ENCODE data around the gene ZNF236.
A peak's percentile ranks its signal among the peaks of the same experiment; 100 is the strongest.

The ZNF236 gene

DNA sequence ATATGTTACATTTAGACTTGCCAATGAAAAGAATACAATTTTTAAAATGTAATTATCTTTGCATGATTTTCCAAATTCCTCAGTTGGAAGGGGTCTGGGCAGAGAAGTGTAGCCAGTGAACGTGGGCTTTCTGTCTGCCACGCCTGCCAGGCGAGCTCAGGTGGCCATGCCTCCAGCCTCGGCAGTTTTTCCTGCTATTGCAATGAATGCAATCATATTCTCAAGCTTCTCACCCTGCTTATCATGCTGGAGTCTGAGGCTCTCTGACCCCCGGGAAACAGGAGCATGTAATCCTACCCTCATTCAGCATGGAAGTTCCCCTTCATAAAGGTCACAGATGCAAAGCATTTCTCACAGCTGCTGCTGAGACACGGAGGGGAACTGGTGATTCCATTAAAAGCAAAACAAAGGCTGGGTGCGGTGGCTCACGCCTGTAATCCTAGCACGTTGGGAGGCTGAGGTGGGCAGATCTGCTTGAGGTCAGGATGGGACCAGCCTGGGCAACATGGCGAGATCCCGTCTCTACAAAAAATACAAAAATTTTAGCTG, 155.4 kb downstream of the ZNF236 start:
- FAIRE-seq (no peak), DNase-seq (ENCODE audit: insufficient read length, low spot score) (no peak)
- TF ChIP-seq POLR2A (IDR thresholded peaks at IDR 0.05; ENCODE audit: low read depth, low read length): no peak

DNA sequence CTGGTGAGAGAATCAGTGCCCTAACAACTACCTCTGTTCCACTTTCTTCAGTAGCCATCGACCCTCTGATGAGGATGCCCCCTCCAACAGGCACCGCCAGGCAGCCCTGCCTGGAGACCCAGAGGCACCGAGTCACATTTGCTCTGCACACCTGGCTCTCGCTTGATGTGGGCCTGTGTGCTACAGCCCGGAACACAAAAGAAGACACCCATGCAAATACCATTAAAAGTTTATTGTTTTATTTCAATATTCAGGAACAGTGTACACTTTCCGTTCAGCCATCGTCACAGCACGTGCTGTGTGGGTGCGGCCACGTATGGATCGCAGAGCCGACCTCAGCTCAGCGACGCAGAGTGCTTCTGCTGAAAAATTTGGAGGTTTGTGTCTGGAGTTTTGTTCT, 156.3 kb downstream of the ZNF236 start:
- TF ChIP-seq POLR2A (IDR thresholded peaks at IDR 0.05; ENCODE audit: low read depth, low read length): no peak
- no peak for DNase-seq (ENCODE audit: insufficient read length, low spot score)
- no peak for FAIRE-seq

DNA sequence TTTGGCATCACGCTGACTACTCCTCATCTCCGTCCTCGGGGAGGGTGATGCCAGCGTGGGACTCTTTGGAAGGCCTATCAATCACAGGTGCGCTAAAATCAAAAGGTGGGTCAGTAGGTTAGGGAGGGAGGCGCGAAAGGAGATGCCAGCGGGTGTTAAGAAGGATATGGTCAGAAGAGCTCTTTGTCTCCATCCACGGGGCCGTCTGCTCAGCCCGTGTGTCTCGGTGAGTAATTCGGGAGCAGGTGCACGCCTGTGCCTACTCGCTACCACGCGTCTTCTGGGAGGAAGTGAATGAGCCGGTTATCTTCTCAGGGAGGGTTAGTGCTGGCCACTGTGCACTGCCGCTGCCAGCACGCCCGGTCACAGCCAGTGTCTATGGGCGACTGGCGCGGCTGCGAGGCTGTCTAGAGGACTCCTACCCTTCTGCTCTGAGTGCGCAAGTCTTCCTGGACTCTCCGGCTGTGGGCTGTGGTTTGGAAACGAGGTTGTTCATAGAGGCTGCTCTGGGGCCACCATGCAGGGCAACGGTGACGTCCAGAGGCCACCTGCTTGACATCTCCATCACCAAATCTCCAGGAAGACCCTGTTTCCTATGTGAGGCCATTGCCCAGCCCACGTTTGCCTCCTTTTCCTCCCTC, 156.9 kb downstream of the ZNF236 start:
- TF ChIP-seq POLR2A (IDR thresholded peaks at IDR 0.05; ENCODE audit: low read depth, low read length): no peak
- DNase-seq (ENCODE audit: insufficient read length, low spot score): no peak

DNA sequence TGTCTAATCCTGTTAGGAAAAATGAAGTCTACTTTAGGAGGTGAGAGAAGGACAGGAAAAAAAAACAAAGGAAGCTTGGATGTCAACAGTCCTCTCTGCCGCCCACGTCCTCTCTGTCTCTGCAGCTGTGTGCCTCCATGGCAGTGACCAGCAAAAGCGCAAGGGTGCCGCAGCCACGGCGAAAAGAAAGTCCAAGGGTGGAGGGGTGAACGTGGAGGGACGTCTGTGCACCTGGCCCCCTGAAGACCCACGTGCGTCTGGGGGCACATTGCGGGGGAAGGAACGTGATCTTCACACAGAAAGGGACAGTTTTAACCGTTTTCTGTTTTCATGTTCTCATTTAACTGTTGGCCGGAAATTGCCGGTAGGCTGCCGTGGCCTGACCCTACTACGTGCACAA, 157.5 kb downstream of the ZNF236 start:
- no peak for FAIRE-seq

More for the DNA sequence above, 156.9 kb downstream of the ZNF236 start:
- no peak for FAIRE-seq

DNA sequence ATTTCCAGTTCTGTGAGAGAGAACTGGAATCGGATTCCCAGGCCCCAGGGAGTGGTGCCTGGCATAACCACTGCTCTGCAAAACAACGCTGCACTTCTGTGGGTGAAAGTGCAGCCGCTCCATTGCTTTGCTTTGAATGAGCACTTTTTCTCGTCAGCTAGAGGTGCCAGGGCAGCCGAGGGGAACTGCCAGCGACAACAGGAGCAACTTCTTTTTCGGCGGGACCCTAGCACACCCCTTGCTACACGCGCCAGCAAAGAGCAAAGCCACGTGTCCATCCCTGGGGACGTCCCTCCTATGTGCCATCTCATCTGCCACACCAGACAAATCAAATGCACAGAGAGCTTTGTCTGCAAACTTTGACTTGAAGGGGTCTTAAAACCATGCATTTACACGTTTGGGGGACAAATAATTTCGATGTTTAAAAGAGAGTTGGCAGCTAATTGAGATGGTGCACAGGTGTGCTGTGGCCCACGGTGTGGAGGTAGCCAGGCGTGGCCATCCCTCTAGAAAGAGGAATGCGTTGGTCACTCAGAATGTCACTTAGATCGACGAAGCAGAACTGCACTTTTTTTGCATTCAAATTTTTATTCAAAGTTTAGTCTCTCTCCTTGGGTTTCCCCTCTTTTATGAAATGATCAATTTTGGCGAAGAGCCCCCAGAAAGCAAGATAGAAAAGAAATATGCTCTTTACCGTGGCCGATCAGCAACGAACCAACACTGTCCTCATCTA, 158.5 kb downstream of the ZNF236 start:
- no peak for DNase-seq (ENCODE audit: insufficient read length, low spot score)

More for the DNA sequence above, 157.5 kb downstream of the ZNF236 start:
- TF ChIP-seq POLR2A (IDR thresholded peaks at IDR 0.05; ENCODE audit: low read depth, low read length): no peak
- DNase-seq (ENCODE audit: insufficient read length, low spot score): no peak

DNA sequence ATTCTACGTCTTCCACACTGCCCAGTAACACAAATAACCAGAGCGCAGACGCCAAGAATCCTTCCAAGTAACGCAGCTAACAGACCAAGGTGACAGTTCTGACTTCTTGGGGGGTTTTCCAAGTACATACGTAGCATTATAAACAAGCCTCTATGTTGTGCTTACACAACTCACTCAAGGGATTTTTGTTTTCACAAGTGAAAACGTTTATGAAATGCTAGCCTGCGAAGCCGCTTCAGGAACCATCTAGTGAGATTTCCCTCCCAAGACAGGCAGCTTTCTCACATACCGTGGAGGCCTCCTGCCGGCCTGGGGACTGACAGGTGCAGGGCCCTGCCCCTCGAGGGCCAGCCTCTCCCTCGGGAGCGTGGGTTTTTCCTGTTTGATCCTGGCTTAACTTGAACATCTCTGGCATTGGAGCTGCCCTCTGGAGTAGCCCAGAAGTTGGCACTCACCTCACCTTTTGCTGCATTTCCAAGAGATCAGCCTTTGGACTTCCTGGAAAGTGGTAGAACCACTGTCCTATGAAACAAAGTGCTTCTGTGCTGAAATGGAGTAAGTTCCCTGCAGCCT, 159.1 kb downstream of the ZNF236 start:
- TF ChIP-seq POLR2A (IDR thresholded peaks at IDR 0.05; ENCODE audit: low read depth, low read length): no peak

More for the DNA sequence above, 158.5 kb downstream of the ZNF236 start:
- FAIRE-seq: no peak
- TF ChIP-seq POLR2A (IDR thresholded peaks at IDR 0.05; ENCODE audit: low read depth, low read length): no peak

DNA sequence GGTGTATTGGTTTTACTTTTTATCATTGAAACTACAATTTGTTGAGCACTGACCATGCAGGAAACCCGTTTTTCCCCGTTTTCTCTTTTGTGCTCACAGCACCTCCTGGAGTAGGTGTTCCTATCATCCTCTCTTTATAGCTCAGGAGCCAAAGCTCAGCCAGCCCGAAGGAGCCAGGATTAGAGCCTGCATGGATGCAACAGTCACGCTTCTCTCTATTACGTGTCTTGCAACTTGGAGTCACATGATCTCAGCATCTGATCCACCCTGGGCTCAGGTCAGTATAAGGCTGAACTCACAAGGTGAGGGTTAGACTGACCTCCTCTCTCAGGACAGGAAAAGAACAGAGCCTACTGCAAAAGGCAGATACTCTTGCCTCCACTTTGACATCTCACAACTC, 159.7 kb downstream of the ZNF236 start:
- FAIRE-seq (no peak), DNase-seq (ENCODE audit: insufficient read length, low spot score) (no peak)
- TF ChIP-seq POLR2A (IDR thresholded peaks at IDR 0.05; ENCODE audit: low read depth, low read length): no peak

More for the DNA sequence above, 159.1 kb downstream of the ZNF236 start:
- FAIRE-seq: no peak
- no peak for DNase-seq (ENCODE audit: insufficient read length, low spot score)

DNA sequence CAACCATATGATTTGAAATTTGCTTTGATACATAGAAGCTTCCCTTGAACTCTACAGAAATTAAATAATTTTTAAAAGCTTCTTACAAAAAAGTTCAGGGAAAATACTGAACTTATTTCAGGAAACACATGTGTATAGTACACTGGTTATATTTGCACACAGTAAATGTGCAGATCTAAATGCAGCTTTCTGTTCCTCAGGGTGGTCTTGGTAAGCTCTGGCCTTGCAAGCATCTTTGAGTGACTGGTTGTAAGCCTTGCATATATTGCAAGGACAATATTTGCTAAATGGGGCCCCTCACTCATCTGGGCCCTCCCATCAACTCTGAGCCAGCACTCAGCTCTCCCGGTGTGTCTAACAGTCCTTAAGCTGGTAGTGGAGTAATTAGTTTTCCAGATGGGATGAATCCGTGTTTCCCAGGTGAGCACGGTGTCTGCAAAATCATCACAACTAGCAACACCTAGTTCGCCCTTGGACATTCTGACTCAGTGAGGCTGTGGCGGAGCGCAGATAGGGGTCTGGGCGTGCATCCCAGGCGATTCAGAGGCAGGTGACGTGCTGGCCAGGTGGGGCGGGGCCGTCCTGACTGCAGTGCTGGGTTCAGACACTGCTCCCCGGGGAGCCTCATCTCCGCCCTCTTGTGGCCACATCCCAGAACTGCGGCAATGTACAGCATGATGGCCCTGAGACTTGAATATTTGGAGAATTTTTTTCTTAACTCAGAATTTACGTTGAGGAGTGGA, 160.7 kb downstream of the ZNF236 start:
- DNase-seq (ENCODE audit: insufficient read length, low spot score) (peak; percentile 44), FAIRE-seq (no peak)
- no peak for TF ChIP-seq POLR2A (IDR thresholded peaks at IDR 0.05; ENCODE audit: low read depth, low read length)

DNA sequence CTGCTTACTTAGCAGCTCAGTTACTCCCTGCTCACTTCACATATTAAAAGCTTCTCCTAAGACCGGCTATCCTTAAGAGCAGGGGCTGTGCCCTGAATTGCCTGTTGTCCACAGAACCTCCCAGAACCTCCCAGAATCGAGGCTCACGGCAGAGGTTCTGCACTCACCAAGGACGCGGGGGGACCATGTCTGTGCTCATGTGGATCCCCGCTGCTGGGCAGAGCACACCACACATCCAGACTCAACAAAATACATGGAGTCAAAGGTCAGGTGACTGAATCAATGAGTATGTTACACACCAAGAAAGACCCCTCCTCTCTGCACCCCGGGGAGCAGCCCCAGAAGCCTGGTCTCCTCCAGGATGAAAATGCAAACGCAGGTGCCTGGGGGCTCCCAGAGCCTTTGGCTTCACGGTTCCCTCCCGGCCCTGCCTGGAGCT, 161.3 kb downstream of the ZNF236 start:
- no peak for FAIRE-seq
- DNase-seq (ENCODE audit: insufficient read length, low spot score): no peak
- TF ChIP-seq POLR2A (IDR thresholded peaks at IDR 0.05; ENCODE audit: low read depth, low read length): no peak

DNA sequence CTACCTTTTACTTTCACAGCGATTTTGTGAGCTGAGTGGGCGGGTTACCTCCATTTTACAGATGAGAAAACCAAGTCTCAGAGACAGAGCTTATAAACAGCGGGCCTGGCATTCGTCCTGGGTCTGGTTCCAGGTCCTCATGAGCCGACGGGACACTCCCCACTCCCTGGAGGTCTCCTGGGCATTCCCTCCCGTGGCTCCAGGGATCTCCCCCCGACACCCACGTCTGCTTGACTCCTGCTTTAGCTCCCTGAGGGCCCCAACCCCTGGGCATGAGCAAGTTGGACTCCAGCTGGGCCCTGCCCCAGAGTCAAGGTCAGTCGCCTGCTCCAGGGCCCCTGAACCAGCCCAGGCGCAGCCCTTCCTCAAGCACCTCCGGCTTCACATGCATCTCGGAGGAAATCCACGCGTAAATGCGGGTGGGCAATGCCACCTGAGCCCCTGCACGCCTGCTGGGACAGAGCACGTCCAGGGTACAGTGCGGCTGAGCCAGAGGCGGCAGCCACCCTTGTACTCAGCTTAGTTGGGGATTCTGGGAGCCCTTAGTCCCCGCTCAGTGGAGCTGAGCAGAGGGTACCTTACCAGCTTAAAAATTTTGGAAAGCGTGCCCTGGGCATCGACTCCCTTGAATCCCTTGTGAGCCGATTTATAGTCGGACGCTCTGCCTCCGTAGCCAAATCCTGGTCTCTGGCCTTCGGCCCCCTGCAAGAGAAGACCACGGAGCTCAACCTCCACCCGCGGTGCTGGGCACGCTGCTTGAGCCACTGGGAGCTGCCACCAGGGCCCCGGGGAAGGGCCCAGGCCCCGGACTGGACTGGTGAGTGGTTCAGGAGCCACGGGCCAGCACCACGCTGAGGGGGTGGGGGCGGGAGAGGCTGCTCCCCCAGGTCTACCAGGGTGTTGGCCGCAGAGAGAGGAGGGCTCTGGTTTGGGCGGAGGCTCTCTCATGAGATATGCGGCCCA, 162.1 kb downstream of the ZNF236 start:
- FAIRE-seq (no peak), DNase-seq (ENCODE audit: insufficient read length, low spot score) (no peak)
- TF ChIP-seq POLR2A (IDR thresholded peaks at IDR 0.05; ENCODE audit: low read depth, low read length): no peak

DNA sequence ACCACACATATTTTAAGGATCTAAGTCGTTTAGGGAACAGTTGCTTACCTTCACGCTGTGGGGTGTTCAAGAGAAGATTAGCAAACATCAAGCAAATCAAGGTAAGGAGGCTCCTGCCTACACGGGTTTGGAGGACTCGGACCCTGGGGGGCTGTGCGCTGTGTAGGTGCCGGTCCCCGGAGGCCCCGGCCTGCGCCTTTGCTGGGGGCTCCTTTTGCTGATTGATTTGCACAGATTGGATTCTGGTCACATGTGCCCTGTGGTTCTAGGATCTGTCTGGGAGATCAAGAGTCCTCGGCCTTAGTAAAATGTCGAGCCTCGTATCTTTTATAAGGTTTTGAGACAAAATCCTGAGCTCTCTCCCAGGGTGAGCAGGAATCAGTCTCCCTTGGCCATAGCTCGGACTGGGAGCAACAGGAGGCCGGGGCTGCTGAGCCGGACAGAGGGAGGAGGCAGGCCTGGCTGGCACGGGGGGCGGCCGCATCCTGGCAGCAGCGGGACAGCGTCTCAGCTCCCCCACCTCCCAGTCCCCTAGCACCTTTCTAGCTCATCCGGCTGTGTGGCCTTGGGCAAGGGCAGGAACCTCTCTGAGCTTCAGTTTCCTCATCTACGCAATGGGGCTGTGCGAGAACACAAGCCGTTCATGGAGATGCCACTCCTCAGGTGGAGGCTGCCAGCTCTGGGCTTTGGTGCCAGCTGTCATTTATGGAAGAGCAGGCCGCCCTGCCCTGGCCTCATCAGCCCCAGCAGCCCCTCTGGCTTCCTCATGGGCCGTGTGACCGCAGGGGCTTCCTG, 163.0 kb downstream of the ZNF236 start:
- DNase-seq (ENCODE audit: insufficient read length, low spot score) (no peak), FAIRE-seq (no peak)
- TF ChIP-seq POLR2A (IDR thresholded peaks at IDR 0.05; ENCODE audit: low read depth, low read length): no peak

DNA sequence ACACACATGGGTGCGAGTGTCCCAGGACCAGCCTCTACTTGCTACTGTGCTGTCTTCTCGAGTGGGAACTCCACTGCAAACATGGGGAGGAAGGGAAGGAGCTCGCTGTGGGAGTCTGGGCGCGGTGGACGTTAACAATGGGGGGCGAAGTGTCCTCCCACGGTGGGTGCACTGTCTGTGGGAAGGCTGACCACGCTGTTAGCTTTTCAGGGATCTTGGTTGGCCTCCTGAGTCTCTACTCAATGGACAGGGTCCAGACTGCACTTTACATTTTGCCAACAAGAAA, 163.5 kb downstream of the ZNF236 start:
- DNase-seq (ENCODE audit: insufficient read length, low spot score) (no peak), FAIRE-seq (no peak)
- no peak for TF ChIP-seq POLR2A (IDR thresholded peaks at IDR 0.05; ENCODE audit: low read depth, low read length)
